ENCODE results near the gene GKN1.

DNA sequence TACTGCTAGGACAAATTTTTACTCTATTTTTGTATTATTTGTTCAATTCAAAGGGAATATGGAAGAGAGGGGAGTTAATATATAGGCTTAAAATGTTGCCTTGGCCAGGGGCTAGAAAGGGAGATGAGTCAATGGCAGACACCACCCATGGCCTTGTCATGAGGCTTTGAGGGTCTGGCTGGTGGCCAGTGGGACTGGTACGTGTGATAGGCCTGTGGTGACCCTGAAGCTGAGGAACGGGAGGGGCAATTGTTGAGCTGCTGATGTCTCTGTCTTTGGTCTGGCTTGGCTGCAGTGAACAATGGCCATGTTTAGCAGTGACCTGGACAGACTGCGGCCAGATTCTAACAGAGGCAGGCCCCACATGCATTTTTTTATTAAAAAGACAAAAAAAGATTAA lies 18.5 kb downstream of the GKN1 start:
- TF ChIP-seq CTCF (conservative IDR thresholded peaks at IDR 0.05; ENCODE audit: low read length) (no peak), EZH2phosphoT487 (IDR thresholded peaks at IDR 0.05; ENCODE audit: borderline replicate concordance) (no peak)

Data from Loucy (cell line).